SK-N-MC (cell line): ENCODE measurements around the gene CCDC150.

Experiments used
- EZH2 ChIP-seq: fragments of 200-600 bp; sonication (generic); IDR thresholded peaks from one replicate; pipeline ENCODE4 v1.6.1; 2017; ENCODE audit warnings: antibody characterized with exemption
- POLR2AphosphoS5 ChIP-seq: IDR thresholded peaks from 2 replicates; pipeline ENCODE4 v1.6.1; 2012; ENCODE audit warnings: mild to moderate bottlenecking, low read depth, low read length, borderline replicate concordance

GRCh38 chr2:196618661-196619060 lies 20.9 kb upstream of the CCDC150 start:
- no peak for TF ChIP-seq POLR2AphosphoS5
- no peak for TF ChIP-seq EZH2
